ENCODE results near the gene BSDC1.

BSDC1 gene

DNA sequence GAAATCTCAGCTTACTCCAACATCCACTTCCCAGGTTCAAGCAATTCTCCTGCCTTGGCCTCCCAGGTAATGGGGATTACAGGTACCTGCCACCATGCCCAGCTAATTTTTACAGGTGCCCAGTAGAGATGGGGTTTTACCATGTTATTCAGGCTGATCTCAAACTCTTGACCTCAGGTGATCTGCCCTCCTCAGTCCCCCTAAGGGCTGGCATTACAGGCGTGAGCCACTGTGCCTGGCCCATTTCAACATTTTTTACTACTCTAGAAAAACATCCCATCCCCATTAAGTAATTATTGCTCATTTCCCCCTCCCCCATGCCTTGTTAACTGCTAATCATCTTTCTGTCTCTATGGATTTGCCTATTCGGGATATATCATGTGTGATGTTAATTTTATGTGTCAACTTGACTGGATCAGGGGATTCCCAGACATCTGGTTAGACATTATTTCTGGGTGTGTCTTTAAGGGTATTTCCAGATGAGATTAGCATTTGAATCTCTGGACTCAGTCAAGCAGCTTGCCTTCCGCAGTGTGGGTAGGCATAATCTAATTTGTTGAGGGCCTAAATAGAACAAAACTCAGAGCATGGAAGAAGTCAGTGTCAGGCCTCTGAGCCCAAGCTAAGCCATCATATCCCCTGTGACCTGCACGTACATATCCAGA is 37.6 kb upstream of the BSDC1 start:
- no peak overlapping the region for H2AFZ ChIP-seq (ENCODE audit: low read depth, low read length, severe bottlenecking)
- H3K79me2 ChIP-seq (ENCODE audit: insufficient read depth, low read length): no peaks in the 10 kb centered on the region
- H3K9ac ChIP-seq (ENCODE audit: low read length): no peak overlapping the region
- H3K27me3 ChIP-seq (ENCODE audit: low read length): no peaks in the 10 kb centered on the region
- H3K36me3 ChIP-seq (ENCODE audit: low read length): no peaks in the 10 kb centered on the region
- H3F3A ChIP-seq (ENCODE audit: insufficient read depth): no peaks in the 10 kb centered on the region
- H4K20me1 ChIP-seq (ENCODE audit: low read depth, low read length): no peaks in the 10 kb centered on the region
- H3K9me2 ChIP-seq (replicated peaks; ENCODE audit: insufficient read depth, low read length): no peaks in the 10 kb centered on the region
- no peak overlapping the region for H3K27ac ChIP-seq (ENCODE audit: low read depth, low read length)
- no peak overlapping the region for H3K4me2 ChIP-seq (ENCODE audit: low read depth, low read length, poor library complexity, severe bottlenecking)
- TF ChIP-seq, protein P1, sequence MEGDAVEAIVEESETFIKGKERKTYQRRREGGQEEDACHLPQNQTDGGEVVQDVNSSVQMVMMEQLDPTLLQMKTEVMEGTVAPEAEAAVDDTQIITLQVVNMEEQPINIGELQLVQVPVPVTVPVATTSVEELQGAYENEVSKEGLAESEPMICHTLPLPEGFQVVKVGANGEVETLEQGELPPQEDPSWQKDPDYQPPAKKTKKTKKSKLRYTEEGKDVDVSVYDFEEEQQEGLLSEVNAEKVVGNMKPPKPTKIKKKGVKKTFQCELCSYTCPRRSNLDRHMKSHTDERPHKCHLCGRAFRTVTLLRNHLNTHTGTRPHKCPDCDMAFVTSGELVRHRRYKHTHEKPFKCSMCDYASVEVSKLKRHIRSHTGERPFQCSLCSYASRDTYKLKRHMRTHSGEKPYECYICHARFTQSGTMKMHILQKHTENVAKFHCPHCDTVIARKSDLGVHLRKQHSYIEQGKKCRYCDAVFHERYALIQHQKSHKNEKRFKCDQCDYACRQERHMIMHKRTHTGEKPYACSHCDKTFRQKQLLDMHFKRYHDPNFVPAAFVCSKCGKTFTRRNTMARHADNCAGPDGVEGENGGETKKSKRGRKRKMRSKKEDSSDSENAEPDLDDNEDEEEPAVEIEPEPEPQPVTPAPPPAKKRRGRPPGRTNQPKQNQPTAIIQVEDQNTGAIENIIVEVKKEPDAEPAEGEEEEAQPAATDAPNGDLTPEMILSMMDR (IDR thresholded peaks at IDR 0.05; ENCODE audit: insufficient read depth, low read length, poor library complexity, severe bottlenecking): no peak
- no peak for TF ChIP-seq EZH2phosphoT487 (conservative IDR thresholded peaks at IDR 0.05; ENCODE audit: low read length)
- H3K9me3 ChIP-seq (ENCODE audit: insufficient read depth, low read length): no peaks in the 10 kb centered on the region
- no peak overlapping the region for H3K4me3 ChIP-seq (ENCODE audit: insufficient read depth, low read length, poor library complexity, severe bottlenecking)

DNA sequence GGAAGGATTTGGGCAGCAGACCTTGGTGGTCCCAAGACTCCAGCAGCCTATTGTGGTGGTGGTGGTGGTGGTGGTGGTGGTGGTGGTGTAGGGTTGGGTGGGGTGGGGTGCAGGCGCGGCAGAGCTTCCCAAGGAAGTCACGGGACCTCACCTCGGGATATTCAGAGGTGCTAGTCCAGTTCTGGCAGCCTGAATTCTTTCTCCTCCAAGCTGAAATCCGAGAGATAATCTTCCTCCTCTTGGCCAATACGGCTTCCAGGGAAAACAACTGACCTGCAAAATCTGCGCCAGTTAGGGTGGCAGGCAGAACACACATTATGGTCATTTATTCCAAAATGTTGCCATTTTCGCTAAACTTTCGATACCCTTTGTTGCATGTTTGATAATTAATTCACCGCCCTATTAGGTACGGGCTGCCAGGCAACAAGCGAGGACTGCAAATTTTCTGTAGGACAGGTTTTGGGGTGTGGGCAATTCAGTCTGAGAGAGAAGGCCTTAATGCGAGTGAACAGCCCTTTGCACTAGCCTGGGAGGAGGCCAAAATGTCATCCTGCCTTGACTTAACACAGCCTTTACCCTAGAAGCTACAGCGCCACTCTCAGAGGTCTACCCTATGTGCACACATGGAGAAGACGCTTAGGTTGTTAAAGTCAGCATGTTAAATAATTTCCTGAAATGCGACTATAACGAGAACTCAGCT is 33.2 kb upstream of the BSDC1 start:
- no peak overlapping the region for H3K9ac ChIP-seq (ENCODE audit: low read length)
- TF ChIP-seq EZH2phosphoT487 (conservative IDR thresholded peaks at IDR 0.05; ENCODE audit: low read length): no peak
- TF ChIP-seq, protein P1 (IDR thresholded peaks at IDR 0.05; ENCODE audit: insufficient read depth, low read length, poor library complexity, severe bottlenecking): no peak
- H3F3A ChIP-seq (ENCODE audit: insufficient read depth): no peaks in the 10 kb centered on the region
- no peaks in the 10 kb centered on the region for H4K20me1 ChIP-seq (ENCODE audit: low read depth, low read length)
- H3K9me3 ChIP-seq (ENCODE audit: insufficient read depth, low read length): no peaks in the 10 kb centered on the region
- no peaks in the 10 kb centered on the region for H3K27me3 ChIP-seq (ENCODE audit: low read length)
- H2AFZ ChIP-seq (ENCODE audit: low read depth, low read length, severe bottlenecking): no peak overlapping the region
- H3K9me2 ChIP-seq (replicated peaks; ENCODE audit: insufficient read depth, low read length): no peaks in the 10 kb centered on the region
- H3K4me2 ChIP-seq (ENCODE audit: low read depth, low read length, poor library complexity, severe bottlenecking): no peak overlapping the region
- no peak overlapping the region for H3K4me3 ChIP-seq (ENCODE audit: insufficient read depth, low read length, poor library complexity, severe bottlenecking)
- H3K79me2 ChIP-seq (ENCODE audit: insufficient read depth, low read length): no peaks in the 10 kb centered on the region
- H3K27ac ChIP-seq (ENCODE audit: low read depth, low read length): no peak overlapping the region
- H3K36me3 ChIP-seq (ENCODE audit: low read length): no peaks in the 10 kb centered on the region

DNA sequence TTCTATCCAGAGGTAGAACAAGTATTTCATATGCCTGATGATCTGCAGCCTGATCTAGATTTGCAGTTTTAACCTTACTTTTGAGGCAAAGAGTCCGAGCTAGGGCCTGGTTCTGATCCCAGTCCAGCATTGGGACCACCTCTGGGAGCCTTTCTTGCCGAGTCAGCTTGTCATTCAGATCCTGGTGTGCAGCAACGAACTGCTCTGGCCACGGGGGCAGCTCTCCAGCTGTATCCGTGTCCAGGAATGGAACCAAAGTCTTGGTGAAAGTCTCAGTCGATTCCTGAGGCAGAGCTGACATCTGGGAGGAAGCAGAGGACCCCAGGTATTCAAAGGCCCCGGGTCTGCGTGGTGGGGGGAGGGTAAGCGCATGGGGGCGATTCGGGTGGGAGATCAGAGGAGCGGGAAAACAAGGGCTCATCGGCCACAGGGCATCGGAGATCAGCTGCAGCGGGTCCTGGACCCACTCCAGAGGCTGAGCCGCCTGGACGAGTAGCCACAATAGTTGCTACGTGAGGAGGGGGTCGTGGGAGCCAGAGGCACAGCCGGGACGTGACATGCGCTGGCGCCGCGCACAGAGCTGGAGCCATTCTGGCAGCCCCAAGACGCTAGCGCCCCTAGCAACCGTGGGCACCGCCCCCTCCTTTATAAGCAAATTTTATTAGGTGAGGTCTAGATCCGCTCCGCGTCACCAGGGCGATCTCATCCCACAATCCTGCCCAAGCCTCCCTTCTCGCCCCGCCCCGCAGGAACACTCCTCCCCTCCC is 32.4 kb upstream of the BSDC1 start:
- Histone ChIP-seq H3K4me3 (ENCODE audit: insufficient read depth, low read length, poor library complexity, severe bottlenecking) (no peak overlapping the region), H3K9me3 (ENCODE audit: insufficient read depth, low read length) (no peaks in the 10 kb centered on the region), H4K20me1 (ENCODE audit: low read depth, low read length) (no peaks in the 10 kb centered on the region), H3K27me3 (ENCODE audit: low read length) (no peaks in the 10 kb centered on the region), H3K27ac (ENCODE audit: low read depth, low read length) (no peak overlapping the region), H3K36me3 (ENCODE audit: low read length) (no peaks in the 10 kb centered on the region), H3K9ac (ENCODE audit: low read length) (no peak overlapping the region), H3F3A (ENCODE audit: insufficient read depth) (no peaks in the 10 kb centered on the region), H2AFZ (ENCODE audit: low read depth, low read length, severe bottlenecking) (no peak overlapping the region), H3K79me2 (ENCODE audit: insufficient read depth, low read length) (no peaks in the 10 kb centered on the region), H3K9me2 (replicated peaks; ENCODE audit: insufficient read depth, low read length) (no peaks in the 10 kb centered on the region), H3K4me2 (ENCODE audit: low read depth, low read length, poor library complexity, severe bottlenecking) (no peak overlapping the region)
- TF ChIP-seq, protein P1 (IDR thresholded peaks at IDR 0.05; ENCODE audit: insufficient read depth, low read length, poor library complexity, severe bottlenecking): no peak
- no peak for TF ChIP-seq EZH2phosphoT487 (conservative IDR thresholded peaks at IDR 0.05; ENCODE audit: low read length)

All from SU-DHL-6 (cell line).